HG02885 (cell line): ENCODE measurements around the gene CDC14A.
"Not testable (repeated sequence)": the region's sequence is repeated elsewhere in the genome, so short reads cannot be mapped to it uniquely, and the experiment has no call there.

Experiments
- ATAC-seq: cut with Tn5 transposase; IDR thresholded peaks from one replicate; pipeline ENCODE4 v1.9.1; 2021; ENCODE audit warnings: mild to moderate bottlenecking; ENCODE audit not compliant: unreplicated experiment, poor library complexity

Gene CDC14A

DNA sequence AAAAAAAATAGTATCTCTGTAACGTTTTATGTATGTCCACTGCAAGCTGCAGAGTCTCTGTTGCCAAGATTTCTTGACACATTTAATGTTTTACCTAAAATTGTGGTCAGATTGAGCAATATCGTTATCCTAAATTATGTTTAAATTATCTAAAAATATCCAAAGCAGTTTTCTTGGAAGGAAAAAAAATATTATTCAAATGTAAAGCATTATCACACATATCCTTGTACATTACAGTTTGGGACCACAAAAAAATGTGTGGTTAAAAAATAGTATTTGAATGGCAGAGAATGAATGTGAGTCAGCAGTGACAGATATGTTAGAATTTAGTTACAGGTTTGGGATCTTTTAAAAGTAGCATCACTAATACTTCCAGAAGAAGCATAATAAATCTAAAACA, 21.2 kb upstream of the CDC14A start:
- not testable (repeated sequence) for ATAC-seq

DNA sequence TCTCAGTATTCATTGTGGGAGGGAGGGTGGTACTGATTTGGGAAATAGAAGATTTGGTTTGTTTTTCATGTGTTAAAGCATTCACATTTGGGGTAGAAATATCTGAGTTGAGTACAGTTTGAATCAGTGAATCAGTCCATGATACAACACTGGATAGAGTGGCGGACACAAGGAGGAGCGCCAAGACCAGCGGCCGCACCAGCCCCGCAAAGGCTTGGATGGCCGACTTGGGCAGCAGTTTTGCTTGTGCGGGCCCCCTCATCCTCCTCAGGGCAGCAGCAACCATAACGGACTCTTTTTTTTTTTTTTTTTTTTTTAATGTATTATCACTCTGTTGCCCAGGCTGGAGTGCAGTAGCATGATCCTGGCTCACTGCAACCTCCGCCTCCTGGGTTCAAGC, 20.0 kb upstream of the CDC14A start:
- no peak for ATAC-seq

DNA sequence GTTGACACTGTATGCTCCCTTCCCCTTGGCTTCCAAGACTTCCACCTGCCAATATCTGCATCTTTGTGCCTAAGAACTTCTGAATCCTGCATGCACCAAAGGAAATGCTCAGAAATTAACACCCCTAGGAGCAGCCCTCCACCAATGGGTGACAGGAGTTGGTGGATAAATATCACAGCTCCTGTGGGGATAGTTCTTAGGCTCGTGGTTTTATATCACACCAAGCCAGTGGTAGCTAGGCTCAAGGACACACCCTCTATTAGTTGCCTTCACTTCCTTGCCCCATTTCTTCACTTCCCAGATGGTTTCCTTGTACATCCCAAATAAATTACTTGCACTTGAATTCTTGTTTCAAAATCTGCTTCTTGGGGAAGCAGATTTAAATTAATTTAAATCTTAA, 16.9 kb upstream of the CDC14A start:
- no peak for ATAC-seq

DNA sequence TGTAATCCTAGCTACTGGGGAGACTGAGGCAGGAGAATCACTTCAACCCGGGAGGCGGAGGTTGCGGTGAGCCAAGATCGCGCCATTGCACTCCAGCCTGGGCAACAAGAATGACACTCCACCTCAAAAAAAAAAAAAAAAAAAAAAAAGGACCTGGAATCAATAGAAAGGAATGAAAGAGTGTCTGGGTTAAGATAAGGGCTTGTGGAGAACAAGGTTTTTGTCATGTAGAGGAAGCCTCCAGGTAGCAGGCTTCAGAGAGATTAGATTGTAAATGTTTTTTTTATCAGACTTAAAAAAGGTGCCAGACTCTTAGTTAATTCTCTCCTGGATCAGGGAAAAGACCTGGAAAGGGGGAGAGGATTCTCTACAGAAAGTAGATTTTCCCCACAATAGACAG, 14.4 kb upstream of the CDC14A start:
- not testable (repeated sequence) for ATAC-seq

DNA sequence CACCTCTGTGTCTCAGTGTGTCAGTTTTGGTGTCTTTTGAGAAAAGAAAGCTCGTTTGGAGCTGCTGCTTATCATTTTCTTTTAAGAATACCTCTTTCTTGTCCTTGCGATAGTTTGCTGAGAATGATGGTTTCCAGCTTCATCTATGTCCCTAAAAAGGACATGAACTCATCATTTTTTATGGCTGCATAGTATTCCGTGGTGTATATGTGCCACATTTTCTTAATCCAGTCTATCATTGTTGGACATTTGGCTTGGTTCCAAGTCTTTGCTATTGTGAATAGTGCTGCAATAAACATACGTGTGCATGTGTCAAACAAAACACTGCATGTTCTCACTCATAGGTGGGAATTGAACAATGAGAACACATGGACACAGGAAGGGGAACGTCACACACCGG, 12.6 kb upstream of the CDC14A start:
- not testable (repeated sequence) for ATAC-seq

DNA sequence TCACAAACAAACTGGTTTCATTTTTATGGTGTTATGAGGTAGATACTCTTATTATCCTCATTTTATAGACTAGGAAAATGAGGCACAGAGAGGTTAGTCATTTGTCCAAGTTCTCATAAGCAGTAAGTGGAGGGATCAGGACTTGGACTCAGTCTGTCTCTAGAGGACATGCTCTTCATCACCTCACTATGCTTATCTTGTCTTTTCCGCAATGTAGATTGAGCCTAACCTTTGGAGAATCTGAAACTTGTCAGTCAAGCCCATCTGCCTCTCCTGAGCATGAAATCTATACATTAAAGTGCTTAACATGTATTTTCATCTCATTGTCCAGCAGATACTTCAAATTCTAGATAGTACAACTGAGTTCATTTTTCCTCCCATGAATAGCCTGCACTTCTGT, 11.8 kb upstream of the CDC14A start:
- no peak for ATAC-seq

DNA sequence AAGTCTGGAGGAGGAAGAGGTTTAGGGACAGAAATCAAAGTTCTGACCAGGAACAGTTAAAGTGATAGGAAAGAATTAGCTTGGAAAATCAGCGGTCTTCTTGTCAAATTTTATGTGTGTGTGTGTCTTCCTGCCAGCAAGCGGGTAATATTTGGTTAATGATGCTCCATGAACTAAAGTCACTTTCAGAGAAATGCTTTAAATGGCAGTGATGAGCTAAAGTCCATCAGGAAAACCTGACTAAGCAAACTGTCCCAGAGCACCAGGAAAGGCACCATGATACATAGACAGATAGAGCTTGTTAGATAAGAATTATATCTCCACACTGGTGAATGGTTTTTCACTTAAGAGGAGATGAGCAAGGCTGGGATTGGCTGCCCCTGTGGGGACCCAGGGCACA, 10.0 kb upstream of the CDC14A start:
- no peak for ATAC-seq

DNA sequence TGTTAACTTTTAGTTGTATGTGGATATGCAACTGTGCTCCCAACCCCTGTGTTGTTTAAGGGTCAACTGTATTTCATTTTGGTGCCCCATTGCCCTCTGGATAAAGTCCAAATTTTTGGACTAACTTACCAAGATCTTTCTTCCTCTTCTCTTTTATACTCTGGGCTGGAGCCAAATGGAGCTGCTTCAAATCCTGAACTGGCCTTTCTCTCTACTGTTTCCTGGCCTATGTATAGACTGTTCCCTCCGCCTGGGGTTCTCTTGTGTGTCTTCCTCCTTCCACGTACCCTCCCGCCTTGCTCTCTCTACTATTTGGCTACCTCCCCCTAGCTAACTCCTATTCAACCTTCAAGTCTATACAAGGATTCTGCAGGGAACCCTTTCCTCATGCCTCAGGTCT, 8.4 kb upstream of the CDC14A start:
- ATAC-seq = no peak

DNA sequence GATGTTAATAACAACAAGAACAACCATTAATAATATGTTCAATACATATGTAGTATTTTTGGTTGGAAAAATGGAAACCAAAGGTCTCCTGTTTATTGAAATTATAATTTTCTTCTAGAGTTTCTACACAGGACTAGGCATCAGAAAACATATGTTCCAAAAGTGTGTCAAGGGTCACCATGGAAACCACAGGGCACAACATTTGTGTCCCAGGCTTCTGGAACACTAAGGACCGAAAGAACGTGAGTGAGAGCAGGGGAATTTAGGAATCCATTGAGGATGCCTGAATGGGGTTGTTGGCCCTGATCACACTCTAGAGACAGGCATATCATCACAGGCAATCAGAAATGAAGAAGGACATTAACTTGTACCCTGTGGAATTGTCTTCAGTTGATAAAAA, 7.5 kb upstream of the CDC14A start:
- no peak for ATAC-seq

DNA sequence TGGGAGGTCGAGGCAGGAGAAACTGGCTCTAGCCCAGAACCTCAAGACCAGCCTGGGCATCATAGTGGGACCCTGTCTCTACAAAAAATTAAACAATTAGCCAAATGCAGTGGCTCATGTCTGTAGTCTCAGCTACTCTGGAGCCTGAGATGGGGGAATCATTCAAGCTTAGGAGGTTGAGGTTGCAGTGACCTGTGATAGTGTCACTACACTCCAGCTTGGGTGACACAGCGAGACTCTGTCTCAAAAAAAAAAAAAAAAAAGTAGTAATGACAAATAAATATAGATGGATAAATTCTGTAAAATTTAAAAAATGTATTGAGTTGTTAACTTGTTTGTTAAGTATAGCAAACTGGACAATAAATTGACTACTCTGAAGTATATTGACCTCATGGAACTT, 5.9 kb upstream of the CDC14A start:
- no peak for ATAC-seq

DNA sequence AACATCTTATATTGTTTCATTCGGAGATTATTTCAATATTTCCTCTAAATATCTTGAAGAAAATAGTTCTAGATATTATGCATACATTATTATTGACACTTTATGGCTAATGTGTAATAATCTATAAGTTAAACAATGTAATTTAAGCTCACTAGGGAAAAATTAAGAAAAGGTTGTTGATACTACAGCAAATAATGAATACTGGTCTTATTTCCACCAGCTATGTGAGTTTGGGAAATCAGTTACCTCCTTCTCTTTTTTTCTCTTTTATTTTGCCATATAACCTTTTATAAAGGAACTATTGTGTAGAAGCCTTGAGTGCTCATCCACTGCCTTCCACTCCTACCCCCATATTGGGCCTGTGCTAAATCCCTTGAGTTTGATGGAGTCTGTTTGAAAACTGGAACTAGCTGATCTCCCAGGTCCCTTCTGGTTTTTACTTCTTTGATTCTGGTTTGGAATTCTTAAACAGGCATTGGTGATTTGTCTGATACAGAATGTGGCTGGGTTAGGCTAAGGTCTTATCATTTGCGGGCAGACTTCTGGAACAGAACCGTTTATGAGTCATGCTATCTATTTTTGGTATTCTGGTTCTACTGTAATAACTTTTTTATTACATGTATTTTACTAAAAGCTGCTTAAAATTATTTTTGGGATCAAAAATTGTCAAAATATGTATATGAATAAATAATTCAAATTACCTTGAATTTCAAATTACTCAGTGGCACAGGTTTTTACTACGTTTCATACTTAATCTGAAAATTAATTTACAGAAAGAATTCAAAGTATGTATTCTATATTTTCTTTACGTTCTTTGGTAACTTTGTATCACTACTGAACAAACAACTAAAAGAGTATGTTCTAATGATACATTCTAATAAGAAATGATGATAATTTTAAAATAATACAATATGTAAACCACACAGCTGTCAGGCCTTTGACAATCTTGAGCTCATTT, 5.0 kb upstream of the CDC14A start:
- ATAC-seq = no peak

DNA sequence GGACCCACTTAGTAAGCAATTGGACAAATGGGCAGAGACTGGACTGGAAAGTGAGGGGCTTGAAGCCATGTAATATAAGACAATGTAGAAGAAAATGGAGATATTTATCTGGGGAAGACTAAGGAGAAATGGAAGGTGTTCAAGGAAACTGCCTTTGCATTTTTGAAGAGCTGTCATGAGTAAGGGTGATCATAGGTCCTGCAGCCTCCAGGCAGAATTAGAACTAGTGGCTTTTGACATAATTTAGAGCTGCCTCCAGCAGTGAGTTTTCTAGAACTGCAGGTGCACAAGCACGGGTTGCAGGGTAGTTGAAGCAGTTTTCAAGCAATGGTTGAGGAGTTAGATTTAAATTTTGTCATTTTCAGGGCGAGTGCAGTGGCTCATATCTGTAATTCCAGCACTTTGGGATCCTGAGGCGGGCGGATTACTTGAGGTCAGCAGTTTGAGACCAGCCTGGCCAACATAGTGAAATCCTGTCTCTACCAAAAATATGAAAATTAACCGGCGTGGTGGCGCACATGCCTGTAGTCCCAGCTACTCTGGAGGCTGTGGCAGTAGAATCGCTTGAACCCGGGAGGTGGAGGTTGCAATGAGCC, 3.7 kb upstream of the CDC14A start:
- no peak for ATAC-seq

DNA sequence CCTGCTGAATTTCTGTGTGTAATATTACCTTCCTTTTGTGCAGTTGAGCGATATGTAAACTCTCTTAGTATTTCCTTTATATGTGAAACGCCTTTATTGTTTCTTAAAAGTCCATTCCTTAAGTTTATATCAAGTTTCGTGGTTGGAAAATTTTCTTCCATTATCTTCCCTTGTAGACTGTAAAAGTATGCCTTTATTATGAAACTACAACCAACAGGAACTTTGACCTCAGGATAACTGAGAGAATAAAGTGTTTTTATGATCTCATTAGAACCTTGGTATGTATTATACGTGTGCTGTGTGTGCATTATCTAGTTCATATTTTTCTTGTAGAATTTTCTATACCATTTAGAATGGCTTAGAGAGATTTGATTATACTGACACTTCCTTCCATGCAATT, 3.1 kb upstream of the CDC14A start:
- no peak for ATAC-seq

DNA sequence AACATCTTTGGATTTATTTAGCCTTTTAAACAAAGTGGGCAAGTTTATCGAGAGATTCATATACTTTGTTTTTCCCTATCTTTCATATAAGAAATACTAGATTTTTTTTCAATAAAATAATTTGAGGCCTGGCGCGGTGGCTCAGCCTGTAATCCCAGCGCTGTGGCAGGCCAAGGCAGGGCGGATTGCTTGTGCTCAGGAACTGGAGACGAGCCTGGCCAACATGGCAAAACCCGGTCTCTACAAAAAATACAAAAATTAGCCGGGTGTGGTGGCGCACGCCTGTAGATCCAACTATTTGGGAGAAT, 1.6 kb upstream of the CDC14A start:
- no peak for ATAC-seq

DNA sequence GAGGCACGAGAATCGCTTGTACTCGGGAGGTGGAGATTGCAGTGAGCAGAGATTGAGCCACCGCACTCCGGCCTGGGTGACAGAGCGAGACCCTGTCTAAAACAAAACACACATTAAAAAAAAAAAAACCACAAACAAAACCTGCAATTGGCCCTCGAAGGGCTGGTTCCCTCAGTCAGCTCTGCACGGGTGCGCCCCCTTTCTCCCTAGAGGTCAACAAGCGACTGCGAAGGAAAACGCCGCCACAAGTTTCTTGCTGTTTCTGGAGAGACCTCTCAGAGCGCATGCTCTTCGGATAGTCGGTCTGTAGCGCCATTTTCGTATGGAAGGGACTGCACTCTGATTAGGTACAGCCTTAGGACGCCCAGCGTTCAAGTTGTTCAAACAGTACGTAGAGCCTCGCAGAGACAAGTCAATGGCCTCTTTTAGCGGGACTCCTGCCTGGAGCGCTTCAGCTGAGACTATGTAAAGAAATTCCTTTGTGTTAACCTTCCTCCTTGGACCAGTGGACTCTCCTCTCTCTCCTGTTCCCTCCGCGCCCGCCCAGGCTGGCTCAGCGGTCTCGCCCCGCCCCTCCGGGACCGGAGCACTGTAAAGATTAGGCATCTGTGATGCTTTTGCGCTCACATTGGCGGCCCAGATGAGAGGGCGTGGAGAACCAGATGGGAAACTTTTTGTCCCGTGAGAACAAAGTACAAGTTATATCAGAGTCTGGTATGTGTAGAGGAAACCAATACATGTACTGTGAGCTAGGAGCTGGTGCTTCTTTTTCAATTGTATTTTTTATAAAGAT, 1.0 kb upstream of the CDC14A start:
- peak; percentile 69 for ATAC-seq

DNA sequence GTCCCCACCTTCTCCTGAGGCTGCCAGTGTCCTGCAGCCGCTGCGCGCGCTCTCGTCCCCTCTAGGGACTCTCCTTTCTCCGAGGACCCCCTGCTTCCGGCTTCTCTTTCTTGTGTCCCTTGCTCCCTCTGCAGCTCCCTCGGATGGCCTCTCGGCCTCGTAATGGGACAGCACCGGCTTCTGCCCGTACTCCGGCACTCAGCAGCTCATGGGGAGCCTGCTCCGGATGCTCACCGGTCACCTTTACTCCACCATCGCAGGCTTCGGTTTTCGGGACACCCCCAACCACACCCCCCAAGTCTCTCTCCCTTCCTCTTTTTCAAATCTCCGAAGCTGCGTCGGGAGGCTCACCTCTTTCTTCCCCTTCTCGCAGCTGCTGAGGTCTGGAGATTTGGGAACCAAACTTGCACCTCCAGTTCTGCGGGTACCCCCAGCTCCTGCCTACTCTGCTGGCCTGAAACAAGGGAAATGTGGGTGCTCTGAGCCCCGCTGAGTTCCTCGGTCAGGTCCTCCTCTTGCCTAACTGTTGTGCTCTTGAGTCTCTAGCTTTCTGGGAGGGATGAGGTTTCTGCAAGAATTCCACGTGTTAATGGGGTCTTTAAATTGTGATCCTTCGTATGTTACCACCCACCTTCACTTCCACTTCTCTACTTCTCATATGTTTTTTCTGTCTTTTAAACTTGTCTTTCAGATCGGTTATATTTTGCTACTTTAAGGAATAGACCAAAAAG, 930 bp downstream of the CDC14A start:
- ATAC-seq = peak; percentile 24

DNA sequence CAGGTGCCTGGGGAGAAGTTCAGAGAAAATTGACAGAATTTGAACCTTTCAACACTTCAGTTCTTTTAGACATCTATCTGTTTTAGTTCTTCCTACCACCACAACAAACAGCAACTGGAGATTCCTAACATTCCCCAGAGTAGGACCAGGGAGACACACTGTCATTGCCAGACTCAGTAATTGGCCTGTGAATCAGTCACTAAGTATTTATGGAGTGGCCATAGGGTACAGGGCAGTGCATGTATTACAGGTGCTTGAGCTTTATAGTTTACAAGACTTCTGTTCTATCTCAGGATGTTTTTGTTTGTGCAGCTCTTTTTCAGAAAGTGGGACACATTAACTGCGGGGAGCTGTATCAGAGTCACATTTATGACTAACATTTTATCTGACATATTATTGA, 1.7 kb downstream of the CDC14A start:
- ATAC-seq = no peak

DNA sequence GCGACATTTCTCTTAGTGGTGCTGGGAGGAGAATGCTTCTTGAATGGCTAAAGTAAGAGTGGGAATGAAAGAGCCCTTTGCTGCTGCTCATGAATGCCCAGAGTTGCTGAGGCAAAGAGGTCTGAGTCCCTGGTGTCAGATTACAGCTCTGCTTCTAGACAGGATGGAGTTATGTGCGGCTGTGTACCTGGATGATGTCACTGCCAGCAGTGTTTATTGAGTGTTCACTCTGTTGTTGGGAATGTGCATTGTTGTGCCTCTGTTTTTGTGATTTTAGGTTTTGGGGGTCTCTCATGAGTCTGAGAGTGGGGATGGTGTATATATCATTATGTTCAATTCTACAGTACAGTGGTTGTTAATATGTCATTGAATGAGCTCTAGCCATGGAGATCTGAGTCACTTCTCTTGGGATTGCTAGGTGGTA, 2.7 kb downstream of the CDC14A start:
- no peak for ATAC-seq

DNA sequence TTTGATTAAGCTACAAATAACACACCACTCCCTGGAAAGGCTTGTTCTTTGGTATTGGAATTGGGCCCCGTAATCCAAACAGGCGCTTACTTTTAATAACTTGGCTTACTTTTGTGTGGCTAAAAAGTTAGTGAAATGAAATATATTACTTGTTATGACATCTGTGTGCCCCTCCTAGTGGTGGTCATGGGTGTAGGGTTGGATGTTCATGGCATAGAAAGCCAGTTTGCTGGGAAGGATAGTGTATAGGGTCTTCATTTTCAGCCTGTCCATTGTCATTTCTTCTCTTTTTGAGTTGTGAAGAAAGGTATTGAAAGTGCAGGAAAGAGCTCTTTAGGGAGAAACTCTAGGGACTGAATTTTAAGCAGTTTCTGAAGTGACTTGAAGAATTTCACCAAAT, 5.9 kb downstream of the CDC14A start:
- ATAC-seq = peak; percentile 43

DNA sequence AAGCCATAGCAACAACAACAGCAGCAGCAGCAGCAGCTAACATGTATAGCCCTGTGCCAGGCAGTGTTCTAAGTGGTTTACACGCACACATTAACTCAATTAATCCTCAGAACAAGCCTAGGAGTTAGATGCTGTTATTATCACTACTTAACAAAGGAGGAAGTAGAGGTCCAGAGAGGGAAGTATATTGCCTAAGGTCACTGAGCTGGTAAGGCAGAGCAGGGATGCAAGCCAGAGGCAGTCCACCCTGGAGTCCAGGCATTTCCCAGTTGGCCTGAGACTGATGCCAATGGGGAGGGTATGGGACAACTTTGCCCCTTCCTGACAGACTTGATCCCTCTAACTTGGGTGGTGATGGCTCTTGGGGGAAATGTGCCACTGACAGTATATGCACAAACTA, 6.8 kb downstream of the CDC14A start:
- ATAC-seq = no peak
